ENCODE data around the gene KCP.

KCP gene

DNA sequence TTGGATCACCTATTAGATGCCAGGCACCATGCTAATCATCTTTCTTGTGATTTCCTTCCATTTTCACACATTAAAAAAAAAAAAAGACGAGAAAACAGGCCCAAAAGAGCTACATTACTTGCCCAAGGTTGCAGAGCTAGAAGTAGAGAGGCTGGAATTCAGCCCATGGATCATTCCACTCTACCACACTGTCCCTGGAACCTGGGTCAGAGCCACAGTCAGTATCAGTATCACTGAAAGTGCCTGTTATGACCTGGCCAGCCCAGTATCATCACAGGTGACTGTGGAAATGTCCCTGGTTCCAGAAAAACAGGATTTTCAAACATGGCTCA is 83.6 kb downstream of the KCP start:
- POLR2A ChIA-PET: no interaction called here
- CTCF ChIA-PET: interaction anchor here (0.9 to 4.4 kb wide), 2 partner anchors 15 to 400 kb away, joined by 3 to 18 read pairs; no protein-coding TSS in a partner anchor

More for the DNA sequence above, 83.6 kb downstream of the KCP start:
- TF ChIP-seq, protein P1, sequence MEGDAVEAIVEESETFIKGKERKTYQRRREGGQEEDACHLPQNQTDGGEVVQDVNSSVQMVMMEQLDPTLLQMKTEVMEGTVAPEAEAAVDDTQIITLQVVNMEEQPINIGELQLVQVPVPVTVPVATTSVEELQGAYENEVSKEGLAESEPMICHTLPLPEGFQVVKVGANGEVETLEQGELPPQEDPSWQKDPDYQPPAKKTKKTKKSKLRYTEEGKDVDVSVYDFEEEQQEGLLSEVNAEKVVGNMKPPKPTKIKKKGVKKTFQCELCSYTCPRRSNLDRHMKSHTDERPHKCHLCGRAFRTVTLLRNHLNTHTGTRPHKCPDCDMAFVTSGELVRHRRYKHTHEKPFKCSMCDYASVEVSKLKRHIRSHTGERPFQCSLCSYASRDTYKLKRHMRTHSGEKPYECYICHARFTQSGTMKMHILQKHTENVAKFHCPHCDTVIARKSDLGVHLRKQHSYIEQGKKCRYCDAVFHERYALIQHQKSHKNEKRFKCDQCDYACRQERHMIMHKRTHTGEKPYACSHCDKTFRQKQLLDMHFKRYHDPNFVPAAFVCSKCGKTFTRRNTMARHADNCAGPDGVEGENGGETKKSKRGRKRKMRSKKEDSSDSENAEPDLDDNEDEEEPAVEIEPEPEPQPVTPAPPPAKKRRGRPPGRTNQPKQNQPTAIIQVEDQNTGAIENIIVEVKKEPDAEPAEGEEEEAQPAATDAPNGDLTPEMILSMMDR (IDR thresholded peaks at IDR 0.05; ENCODE audit: control extremely low read depth, extremely low read depth, low read depth, missing control alignments): no peak
- no peak for DNase-seq (ENCODE audit: extremely low spot score)

All from GM10248 (cell line).